ENCODE results near the gene DSG4.

- no peak for TF ChIP-seq CTCF (IDR thresholded peaks at IDR 0.05; ENCODE audit: borderline replicate concordance, extremely low read depth, low read length, poor library complexity, severe bottlenecking)
- no peak for TF ChIP-seq EZH2 (IDR thresholded peaks at IDR 0.05; ENCODE audit: borderline replicate concordance, low read depth, low read length, severe bottlenecking)
Measured at GRCh38 chr18:31440787-31441186, 64.2 kb downstream of the DSG4 start.
